GM10248 (cell line): ENCODE data around the gene TPSD1.
"Not testable (repeated sequence)": the region's sequence is repeated elsewhere in the genome, so short reads cannot be mapped to it uniquely, and the experiment has no call there.

Source experiments
- CTCF ChIA-PET: fragments of 300-600 bp; sonication (Branson Sonifier 250); formaldehyde crosslinking; extraction: SDS; loops from one replicate; lab custom pipeline; 2021; ENCODE audit warnings: antibody characterized with exemption; lab: Yijun Ruan, JAX
- POLR2A ChIA-PET: fragments of 350-650 bp; sonication (Branson Sonifier 250); formaldehyde crosslinking; extraction: SDS; loops from one replicate; lab custom pipeline; 2020; ENCODE audit warnings: antibody characterized with exemption; lab: Yijun Ruan, JAX
- DNase-seq: peaks from one replicate; pipeline ENCODE4 v3.0.0; 2012; ENCODE audit errors: extremely low spot score
- TF ChIP-seq, protein P1 (sequence below): IDR thresholded peaks from 2 replicates; pipeline ENCODE4 v1.5.1; 2012; ENCODE audit warnings: mild to moderate bottlenecking, low read depth; ENCODE audit errors: extremely low read depth, missing control alignments, control extremely low read depth

TPSD1 gene

DNA sequence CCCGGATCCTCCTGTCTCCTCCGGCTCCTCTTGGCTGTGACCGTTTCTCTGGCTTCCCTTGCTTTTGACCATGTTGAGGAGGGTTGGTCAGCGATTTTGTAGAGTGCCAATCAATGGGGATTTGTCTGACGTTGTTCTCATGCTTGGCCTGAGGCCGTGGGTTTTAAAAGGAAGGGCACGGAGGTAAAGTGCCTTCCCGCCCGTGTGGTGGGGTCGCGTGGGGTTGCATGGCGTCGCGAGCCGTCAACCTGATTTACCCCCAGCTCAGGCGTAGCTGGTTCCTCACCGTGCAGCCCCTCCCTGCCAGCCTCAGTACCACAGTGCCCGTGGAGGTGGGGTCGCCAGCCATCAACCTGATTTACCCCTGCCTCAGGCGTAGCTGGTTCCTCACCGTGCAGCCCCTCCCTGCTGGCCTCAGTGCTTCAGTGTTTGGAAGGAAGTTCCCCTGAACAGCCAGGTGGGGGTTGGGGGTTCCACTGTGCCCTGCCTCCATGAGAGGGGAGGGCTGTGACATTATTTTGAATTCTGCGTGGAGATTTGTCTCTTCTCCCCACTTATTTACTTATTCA, 10.3 kb upstream of the TPSD1 start:
- ChIA-PET POLR2A (no interaction called here), CTCF (no interaction called here)
- DNase-seq = no peak
- TF ChIP-seq, protein P1, sequence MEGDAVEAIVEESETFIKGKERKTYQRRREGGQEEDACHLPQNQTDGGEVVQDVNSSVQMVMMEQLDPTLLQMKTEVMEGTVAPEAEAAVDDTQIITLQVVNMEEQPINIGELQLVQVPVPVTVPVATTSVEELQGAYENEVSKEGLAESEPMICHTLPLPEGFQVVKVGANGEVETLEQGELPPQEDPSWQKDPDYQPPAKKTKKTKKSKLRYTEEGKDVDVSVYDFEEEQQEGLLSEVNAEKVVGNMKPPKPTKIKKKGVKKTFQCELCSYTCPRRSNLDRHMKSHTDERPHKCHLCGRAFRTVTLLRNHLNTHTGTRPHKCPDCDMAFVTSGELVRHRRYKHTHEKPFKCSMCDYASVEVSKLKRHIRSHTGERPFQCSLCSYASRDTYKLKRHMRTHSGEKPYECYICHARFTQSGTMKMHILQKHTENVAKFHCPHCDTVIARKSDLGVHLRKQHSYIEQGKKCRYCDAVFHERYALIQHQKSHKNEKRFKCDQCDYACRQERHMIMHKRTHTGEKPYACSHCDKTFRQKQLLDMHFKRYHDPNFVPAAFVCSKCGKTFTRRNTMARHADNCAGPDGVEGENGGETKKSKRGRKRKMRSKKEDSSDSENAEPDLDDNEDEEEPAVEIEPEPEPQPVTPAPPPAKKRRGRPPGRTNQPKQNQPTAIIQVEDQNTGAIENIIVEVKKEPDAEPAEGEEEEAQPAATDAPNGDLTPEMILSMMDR = no peak

DNA sequence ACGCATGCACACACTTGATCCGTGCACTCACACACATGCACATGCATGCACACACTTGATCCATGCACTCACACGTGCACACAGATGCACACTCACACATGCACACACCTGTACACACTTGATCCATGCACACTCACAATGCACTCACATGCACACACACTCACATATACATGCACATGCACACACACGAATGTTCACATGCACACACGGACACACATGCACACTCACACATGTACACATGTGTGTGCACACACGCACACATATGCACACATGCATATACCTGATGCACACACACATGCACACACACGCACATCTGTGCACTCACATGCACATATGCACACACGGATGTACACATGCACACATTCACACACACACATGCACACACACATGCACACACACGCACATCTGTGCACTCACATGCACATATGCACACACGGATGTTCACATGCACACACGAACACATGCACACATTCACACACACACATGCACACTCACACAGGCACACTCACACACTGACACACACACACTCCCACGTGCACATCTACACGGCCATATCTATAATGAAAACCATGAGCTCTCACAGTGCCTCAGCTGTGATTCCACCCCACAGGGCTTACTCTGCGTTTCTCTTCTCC, 7.8 kb upstream of the TPSD1 start:
- POLR2A ChIA-PET, CTCF ChIA-PET, DNase-seq: not testable (repeated sequence)

DNA sequence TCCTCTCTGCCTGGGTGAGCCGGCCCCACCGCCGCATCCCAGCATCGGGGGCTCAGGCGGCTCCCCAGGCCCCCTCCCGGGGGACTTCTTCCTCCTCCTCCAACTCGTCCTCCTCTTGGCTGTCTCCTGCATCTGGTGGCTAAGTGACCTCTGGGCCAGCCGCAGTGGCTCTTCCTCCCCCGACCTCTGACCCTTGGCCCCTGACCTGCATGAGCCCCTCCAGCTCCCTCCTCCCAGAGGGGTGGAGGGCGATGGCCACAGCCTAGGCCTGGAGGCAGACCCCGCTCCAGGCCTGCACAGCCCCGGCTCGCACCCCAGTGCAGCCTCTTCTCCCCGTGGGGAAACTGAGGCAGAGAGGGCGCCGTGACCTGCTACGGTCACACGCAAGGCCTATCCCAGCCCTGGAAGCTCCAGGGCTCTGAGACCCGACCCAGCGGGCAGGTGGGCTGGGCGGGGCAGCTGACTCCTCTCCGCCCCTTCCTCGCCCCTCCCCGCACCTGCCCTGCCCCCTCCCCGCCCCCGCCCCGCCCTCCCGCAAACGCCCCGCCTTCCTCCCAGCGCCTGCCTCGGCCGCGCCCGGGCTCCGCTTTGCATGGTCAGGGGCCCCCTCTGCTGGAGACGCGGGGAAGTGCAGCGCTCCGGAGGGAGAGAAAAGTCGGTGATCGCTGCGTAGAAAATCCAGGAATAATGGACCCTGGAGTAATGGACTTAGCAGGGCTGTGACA, 6.7 kb upstream of the TPSD1 start:
- POLR2A ChIA-PET, DNase-seq, CTCF ChIA-PET: not testable (repeated sequence)

DNA sequence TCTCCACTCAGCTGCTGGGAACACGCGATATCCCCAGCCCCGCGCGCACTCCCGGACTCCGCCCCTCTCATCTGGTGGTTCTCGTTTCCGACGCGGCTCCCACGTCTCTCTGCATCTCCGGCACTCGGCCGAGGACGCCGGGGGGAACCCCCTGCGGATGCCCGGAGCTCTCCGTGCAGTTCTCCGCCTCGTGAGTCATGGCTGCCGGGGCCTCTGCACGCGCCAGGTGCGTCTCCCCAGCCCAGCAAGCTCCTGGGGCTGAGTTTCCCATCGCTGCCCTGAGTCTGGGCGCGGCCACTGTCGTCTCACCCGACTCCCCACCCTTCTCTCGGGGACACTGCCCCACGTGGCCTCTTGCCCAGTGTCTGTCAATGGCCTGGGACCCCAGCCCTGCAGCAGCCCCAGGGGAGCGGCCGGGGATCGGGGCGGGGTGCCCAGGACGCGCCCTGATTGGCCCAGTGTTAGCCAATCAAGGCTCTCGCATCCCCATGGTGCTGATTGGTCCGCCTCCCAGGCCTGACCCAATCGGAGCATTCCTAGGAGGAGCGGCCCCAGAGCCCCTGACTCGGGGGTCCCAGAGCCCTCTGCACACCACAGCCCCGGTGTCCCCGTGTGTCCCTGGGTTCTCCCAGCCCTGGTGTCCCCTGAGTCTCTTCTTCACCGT, 2.0 kb upstream of the TPSD1 start:
- DNase-seq, POLR2A ChIA-PET, CTCF ChIA-PET: not testable (repeated sequence)

DNA sequence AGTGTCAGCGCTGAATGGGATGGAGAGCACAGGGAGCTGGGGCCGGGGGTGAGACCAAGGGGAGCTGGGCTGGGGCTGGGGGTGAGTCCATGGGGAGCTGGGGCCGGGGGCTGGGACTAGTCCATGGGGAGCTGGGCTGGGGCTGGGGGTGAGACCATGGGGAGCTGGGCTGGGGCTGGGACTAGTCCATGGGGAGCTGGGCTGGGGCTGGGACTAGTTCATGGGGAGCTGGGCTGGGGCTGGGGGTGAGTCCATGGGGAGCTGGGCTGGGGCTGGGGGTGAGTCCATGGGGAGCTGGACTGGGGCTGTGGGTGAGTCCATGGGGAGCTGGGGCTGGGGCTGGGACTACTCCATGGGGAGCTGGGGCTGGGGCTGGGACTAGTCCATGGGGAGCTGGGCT, 1.0 kb upstream of the TPSD1 start:
- DNase-seq, CTCF ChIA-PET, POLR2A ChIA-PET: not testable (repeated sequence)

DNA sequence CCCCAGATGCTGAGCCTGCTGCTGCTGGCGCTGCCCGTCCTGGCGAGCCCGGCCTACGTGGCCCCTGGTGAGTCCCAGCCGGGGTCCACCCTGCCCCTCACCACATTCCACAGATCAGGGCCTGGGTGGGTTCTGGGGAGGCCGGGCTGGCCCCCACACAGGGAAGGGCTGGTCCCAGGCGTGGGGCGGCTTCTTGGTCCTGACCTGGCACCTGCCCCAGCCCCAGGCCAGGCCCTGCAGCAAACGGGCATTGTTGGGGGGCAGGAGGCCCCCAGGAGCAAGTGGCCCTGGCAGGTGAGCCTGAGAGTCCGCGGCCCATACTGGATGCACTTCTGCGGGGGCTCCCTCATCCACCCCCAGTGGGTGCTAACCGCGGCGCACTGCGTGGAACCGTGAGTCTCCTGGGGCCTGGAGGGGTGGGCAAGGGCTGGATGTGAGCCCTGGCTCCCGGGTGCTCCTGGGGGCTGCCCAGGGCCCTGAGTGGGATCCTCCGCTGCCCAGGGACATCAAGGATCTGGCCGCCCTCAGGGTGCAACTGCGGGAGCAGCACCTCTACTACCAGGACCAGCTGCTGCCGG, 516 bp downstream of the TPSD1 start:
- DNase-seq, POLR2A ChIA-PET, CTCF ChIA-PET: not testable (repeated sequence)

DNA sequence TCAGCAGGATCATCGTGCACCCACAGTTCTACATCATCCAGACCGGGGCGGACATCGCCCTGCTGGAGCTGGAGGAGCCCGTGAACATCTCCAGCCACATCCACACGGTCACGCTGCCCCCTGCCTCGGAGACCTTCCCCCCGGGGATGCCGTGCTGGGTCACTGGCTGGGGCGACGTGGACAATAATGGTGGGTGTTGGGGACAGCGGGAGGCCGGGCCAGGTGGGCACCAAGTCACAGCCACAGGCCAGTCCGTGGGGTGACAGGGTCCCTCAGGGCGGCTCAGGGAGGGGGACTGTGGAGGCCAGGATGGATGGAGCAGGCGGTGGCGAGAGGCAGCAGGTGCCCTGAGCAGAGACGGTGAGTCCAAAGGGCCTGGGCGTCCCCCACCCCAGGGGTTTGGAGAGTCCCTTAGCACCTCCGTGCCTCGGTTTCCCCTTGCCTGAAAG, 1.0 kb downstream of the TPSD1 start:
- TF ChIP-seq, protein P1 = no peak
- DNase-seq = no peak
- ChIA-PET CTCF (no interaction called here), POLR2A (no interaction called here)

DNA sequence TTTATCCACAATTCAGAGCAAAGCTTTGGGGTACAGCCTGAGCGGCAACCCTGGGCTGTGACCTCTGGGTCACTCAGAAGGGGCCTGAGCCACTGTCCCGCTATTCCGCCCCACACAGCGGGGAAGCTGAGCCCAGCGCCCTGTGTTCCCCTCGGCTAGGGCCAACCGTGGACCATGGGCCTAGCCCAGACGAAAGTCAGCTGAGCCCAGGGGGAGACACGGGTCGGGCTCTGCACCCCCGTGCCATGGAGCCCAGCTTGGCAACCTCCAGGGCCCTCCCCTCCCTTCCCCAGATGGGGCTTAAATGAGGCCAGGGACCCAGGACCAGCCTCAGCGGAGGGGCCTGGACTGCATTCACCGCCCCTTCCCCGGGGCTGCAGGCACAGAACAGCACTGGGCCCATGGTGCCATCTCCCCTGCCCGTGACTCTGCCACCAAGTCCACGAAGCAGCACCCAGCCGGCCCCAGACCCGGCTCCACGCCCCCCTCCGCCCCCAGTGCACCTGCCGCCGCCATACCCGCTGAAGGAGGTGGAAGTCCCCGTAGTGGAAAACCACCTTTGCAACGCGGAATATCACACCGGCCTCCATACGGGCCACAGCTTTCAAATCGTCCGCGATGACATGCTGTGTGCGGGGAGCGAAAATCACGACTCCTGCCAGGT, 1.8 kb downstream of the TPSD1 start:
- TF ChIP-seq, protein P1 = no peak
- no peak for DNase-seq
- POLR2A ChIA-PET = no interaction called here
- CTCF ChIA-PET = no interaction called here

DNA sequence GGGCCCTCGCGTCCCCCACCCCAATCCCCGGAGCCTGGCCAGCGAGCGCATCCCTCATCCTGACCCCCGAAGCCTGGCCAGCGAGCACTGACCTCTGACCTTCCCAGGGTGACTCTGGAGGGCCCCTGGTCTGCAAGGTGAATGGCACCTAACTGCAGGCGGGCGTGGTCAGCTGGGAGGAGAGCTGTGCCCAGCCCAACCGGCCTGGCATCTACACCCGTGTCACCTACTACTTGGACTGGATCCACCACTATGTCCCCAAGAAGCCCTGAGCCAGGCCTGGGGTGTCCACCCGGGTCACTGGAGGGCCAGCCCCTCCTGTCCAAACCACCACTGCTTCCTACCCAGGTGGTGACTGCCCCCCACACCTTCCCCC, 2.3 kb downstream of the TPSD1 start:
- TF ChIP-seq, protein P1 = no peak
- ChIA-PET CTCF (no interaction called here), POLR2A (no interaction called here)
- no peak for DNase-seq
